Erythroblast (primary cell): ENCODE results near the gene TEX11.

Source experiments
- GATA1 ChIP-seq: IDR thresholded peaks from 2 replicates; pipeline ENCODE4 v1.6.1; 2011; ENCODE audit warnings: low read depth, mild to moderate bottlenecking, control low read depth, low read length, moderate library complexity
- POLR2A ChIP-seq: IDR thresholded peaks from 2 replicates; pipeline ENCODE4 v1.6.1; 2011; ENCODE audit warnings: mild to moderate bottlenecking, low read length

- TF ChIP-seq POLR2A: no peak
- no peak for TF ChIP-seq GATA1
These were observed 272.3 kb downstream of the TEX11 start for GRCh38 chrX:70636218-70636617.
